HG03342 (cell line): Measurements from ENCODE around the gene TFCP2.
"Not testable (repeated sequence)": the region's sequence is repeated elsewhere in the genome, so short reads cannot be mapped to it uniquely, and the experiment has no call there.

Experiments
- ATAC-seq: cut with Tn5 transposase; IDR thresholded peaks from one replicate; pipeline ENCODE4 v1.9.1; 2021; ENCODE audit warnings: mild to moderate bottlenecking, moderate library complexity; ENCODE audit not compliant: unreplicated experiment

The TFCP2 gene

DNA sequence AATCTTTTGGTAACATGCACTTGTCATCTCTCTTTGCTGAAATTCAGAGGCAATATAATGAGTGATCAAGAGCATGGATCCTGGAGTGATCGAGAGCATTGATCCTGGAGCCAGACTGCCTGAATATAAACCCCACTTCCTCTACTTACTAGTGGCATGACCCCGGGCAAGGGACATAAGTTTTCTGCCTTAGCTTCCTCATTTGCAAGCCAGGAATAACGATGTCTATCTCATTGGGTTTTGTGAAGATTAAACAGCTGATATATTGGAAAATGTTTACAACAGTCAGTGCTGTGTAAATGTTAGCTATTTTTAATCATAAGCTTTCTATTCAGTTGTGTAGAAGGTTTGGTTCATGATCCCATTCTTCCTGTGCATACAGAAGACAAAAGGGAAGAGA, 87.2 kb downstream of the TFCP2 start:
- ATAC-seq: no peak

- peak; percentile 97 for ATAC-seq
Observed at GRCh38 chr12:51083126-51083833, 89.7 kb downstream of the TFCP2 start, which contains the start of gene CSRNP2. TSS of gene CSRNP2 (minus strand) at chr12:51083596. CDS start at chr12:51076561, 7,035 bp downstream.

- no peak for ATAC-seq
Observed at GRCh38 chr12:51082561-51083125, 90.3 kb downstream of the TFCP2 start.

GRCh38 chr12:51081421-51081820, 91.5 kb downstream of the TFCP2 start:
- ATAC-seq: no peak

DNA sequence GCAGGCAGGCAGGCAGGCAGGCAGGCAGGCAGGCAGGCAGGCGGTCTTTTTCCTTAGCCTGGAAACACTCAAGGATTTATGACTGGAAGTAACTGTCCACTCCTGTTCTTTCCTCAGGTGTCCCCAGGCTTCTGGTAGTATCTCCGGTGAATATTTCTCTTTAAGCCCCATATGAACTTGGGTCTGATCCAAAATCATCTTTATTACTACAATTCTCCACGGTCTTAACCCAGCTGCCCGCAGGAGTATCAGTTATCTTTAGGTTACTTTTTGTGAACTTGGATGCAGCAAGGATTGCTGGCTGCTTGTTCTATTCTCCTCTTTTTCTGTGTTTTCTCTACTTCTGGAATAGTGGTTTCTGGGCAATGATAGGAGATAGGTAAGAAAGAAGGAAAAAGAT, 92.8 kb downstream of the TFCP2 start:
- no peak for ATAC-seq

- not testable (repeated sequence) for ATAC-seq
Observed at GRCh38 chr12:51078866-51079265, 94.1 kb downstream of the TFCP2 start.

- ATAC-seq: not testable (repeated sequence)
Observed at GRCh38 chr12:51078346-51078745, 94.6 kb downstream of the TFCP2 start.

GRCh38 chr12:51077930-51078329, 95.0 kb downstream of the TFCP2 start:
- no peak for ATAC-seq

- ATAC-seq: no peak
Observed at GRCh38 chr12:51076236-51076930, 96.6 kb downstream of the TFCP2 start.

DNA sequence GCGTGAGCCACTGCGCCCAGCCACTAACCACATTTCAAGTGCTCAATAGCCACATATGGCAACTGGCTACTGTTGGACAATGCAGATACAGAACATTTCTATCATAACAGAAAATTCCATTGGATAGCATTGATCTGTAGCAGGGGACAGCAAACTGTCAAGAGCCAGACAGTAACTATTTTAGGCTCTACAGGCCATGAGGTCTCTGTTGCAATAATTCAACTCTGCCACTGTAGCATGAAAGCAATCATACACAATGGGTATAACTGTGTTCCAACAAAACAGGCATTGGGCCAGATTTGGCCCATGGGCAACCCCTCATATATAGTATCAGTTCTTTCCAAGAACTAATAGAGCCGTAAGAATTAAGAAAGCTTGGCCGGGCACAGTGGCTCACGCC, 97.5 kb downstream of the TFCP2 start:
- ATAC-seq: no peak

DNA sequence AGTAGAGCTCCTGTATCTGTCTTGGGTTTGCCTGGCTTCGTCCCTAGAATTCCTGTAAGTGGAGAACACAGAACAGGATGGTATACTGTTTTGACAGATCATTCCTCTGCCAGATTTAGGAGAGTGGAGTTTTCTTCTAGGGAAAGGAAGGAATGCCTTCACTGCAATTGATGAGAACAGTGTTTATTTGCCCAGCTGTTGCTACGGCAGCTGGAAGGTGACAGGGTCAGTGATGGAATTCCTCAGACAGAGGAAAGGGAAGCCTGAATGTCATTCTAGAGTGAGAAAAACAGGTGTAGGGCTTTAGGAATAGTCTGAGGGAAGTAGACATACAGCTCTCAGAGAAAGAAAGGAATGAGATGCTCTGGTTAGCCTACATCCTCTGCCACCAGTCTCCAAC, 101.3 kb downstream of the TFCP2 start:
- ATAC-seq: no peak

GRCh38 chr12:51070004-51070403, 102.9 kb downstream of the TFCP2 start:
- ATAC-seq: no peak

DNA sequence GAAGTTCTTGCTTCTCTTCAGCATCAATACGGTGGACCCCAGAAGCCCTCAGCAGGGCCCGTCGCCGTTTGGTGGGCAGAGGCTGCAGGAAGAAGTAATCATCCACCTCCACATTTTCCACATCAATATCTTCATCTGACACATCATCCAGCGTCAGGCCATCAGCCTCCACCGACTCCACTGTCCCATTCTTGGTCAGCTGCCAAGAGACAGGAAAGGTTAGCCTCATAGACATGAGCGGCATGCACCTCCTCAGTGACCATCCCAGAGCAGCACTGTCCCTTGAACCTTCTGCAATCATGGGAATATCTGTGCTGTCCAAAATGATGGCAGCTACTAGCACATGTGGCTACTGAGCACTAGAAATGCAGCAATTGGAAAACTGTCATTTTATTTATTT, 105.2 kb downstream of the TFCP2 start:
- no peak for ATAC-seq

DNA sequence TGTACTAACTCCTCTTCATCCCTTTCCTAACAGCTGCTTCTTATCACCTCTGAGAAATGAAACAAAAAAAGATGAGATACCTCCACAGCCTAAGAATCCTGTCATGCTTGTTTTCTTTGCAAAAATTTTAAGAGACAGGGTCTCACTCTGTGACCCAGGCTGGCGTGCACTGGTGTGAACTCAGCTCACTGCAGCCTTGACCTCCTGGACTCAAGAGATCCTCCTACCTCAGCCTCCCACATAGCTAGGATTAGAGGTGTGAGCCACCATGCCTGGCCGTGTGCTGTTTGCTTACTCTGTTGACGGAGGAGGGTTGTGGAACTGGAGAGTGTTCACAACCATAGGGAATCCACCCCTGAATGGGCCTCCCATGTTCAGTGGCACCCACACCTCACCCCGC, 105.7 kb downstream of the TFCP2 start:
- no peak for ATAC-seq

- ATAC-seq: no peak
Observed at GRCh38 chr12:51065530-51065929, 107.4 kb downstream of the TFCP2 start.

- no peak for ATAC-seq
Observed at GRCh38 chr12:51062631-51063397, 110.1 kb downstream of the TFCP2 start.

- no peak for ATAC-seq
Observed at GRCh38 chr12:51059086-51059485, 113.8 kb downstream of the TFCP2 start.

GRCh38 chr12:51056242-51056641, 116.7 kb downstream of the TFCP2 start:
- no peak for ATAC-seq

GRCh38 chr12:51055060-51055459, 117.9 kb downstream of the TFCP2 start:
- ATAC-seq: no peak

- ATAC-seq: no peak
Observed at GRCh38 chr12:51051787-51052186, 121.1 kb downstream of the TFCP2 start.

GRCh38 chr12:51049525-51049924, 123.4 kb downstream of the TFCP2 start:
- no peak for ATAC-seq
